IMR-90 (cell line): ENCODE measurements around the gene NPS. TPM values are rescaled to one million over a fixed set of nuclear protein-coding genes. Genes with fewer than 3 reads are reported as not detected.

Source experiments
- ATAC-seq: fragments of 200-7000 bp; cut with Tn5 transposase; 2 replicates; pipeline ENCODE4 v1.9.1; 2020; ENCODE audit warnings: low read depth, mild to moderate bottlenecking, moderate library complexity
- BruUV-seq: library from RNA; stranded (reverse); fragments of 400-500 nt; replicated peaks from 2 replicates; lab custom pipeline; 2021; lab: Mats Ljungman, UMichigan
- CTCF ChIA-PET: fragments of 300-600 bp; formaldehyde crosslinking; extraction: SDS; loops from one replicate; lab custom pipeline; 2021; ENCODE audit warnings: antibody characterized with exemption; lab: Yijun Ruan, JAX
- POLR2A ChIA-PET: fragments of 300-600 bp; sonication (Branson Sonifier 250); formaldehyde crosslinking; loops from one replicate; lab custom pipeline; 2022; ENCODE audit warnings: antibody characterized with exemption; ENCODE audit not compliant: unreplicated experiment; lab: Charles Lee
- DNase-seq: peaks from one replicate; pipeline ENCODE4 v3.0.0; 2013
- H2AFZ ChIP-seq: replicated peaks from 2 replicates; pipeline ENCODE3; 2013; ENCODE audit warnings: low read length, mild to moderate bottlenecking; ENCODE audit not compliant: poor library complexity
- H2AK5ac ChIP-seq: 2 replicates; pipeline ENCODE4 v1.6.1; 2013; ENCODE audit warnings: low read depth, low read length, inconsistent platforms
- H2AK9ac ChIP-seq: replicated peaks from 2 replicates; pipeline ENCODE3; 2013; ENCODE audit warnings: mild to moderate bottlenecking, low read depth, low read length, moderate library complexity; ENCODE audit not compliant: poor library complexity
- H2BK120ac ChIP-seq: 2 replicates; pipeline ENCODE4 v1.6.1; 2013; ENCODE audit warnings: low read depth, low read length, inconsistent platforms
- H2BK15ac ChIP-seq: 3 replicates; pipeline ENCODE4 v1.6.1; 2013; ENCODE audit warnings: low read depth, low read length, inconsistent platforms
- H2BK20ac ChIP-seq: 2 replicates; pipeline ENCODE4 v1.6.1; 2013; ENCODE audit warnings: low read depth, mild to moderate bottlenecking, inconsistent platforms, low read length, moderate library complexity
- H2BK5ac ChIP-seq: 2 replicates; pipeline ENCODE4 v1.6.1; 2013; ENCODE audit warnings: mild to moderate bottlenecking, low read depth, low read length, inconsistent platforms; ENCODE audit not compliant: poor library complexity, severe bottlenecking
- H3K14ac ChIP-seq: replicated peaks from 2 replicates; pipeline ENCODE4 v1.6.1; 2013; ENCODE audit warnings: low read depth, low read length, inconsistent platforms
- H3K18ac ChIP-seq: 2 replicates; pipeline ENCODE4 v1.6.1; 2013; ENCODE audit warnings: low read depth, low read length, control low read depth
- H3K23ac ChIP-seq: 2 replicates; pipeline ENCODE4 v1.6.1; 2013; ENCODE audit warnings: low read depth, low read length, inconsistent platforms
- H3K27ac ChIP-seq: 2 replicates; pipeline ENCODE4 v1.5.1; 2013; ENCODE audit warnings: mild to moderate bottlenecking, control low read depth, low read length; ENCODE audit not compliant: insufficient read depth
- H3K27me3 ChIP-seq: 2 replicates; pipeline ENCODE4 v1.6.1; 2013; ENCODE audit warnings: low read length; ENCODE audit not compliant: control insufficient read depth, insufficient read depth
- H3K36me3 ChIP-seq: 2 replicates; pipeline ENCODE4 v1.6.1; 2013; ENCODE audit warnings: low read length, mixed read lengths; ENCODE audit not compliant: control insufficient read depth, insufficient read depth
- H3K4ac ChIP-seq: 2 replicates; pipeline ENCODE4 v1.6.1; 2013; ENCODE audit warnings: low read depth, low read length, inconsistent platforms
- H3K4me1 ChIP-seq: 2 replicates; pipeline ENCODE4 v1.6.1; 2013; ENCODE audit warnings: low read length, mixed read lengths; ENCODE audit not compliant: control insufficient read depth, insufficient read depth
- H3K4me2 ChIP-seq: 2 replicates; pipeline ENCODE4 v1.6.1; 2013; ENCODE audit warnings: low read depth, mild to moderate bottlenecking, control low read depth, low read length, moderate library complexity
- H3K4me3 ChIP-seq: 2 replicates; pipeline ENCODE4 v1.5.1; 2013; ENCODE audit warnings: low read depth, mild to moderate bottlenecking, control low read depth, low read length, moderate library complexity; ENCODE audit not compliant: insufficient read depth
- H3K56ac ChIP-seq: 2 replicates; pipeline ENCODE4 v1.6.1; 2013; ENCODE audit warnings: low read length, inconsistent platforms; ENCODE audit not compliant: insufficient read depth; ENCODE audit errors: extremely low read depth
- H3K79me1 ChIP-seq, 2 experiments: 2 replicates each; pipeline ENCODE4 v1.6.1; 2013; ENCODE audit warnings: low read length in 2 of 2, inconsistent platforms in 1 of 2, low read depth in 1 of 2
- H3K9ac ChIP-seq: 2 replicates; pipeline ENCODE4 v1.6.1; 2013; ENCODE audit warnings: low read depth, low read length, control low read depth
- H3K9me1 ChIP-seq: 2 replicates; pipeline ENCODE4 v1.6.1; 2013; ENCODE audit warnings: low read length, inconsistent platforms; ENCODE audit not compliant: insufficient read depth
- H3K9me3 ChIP-seq: 2 replicates; pipeline ENCODE4 v1.6.1; 2013; ENCODE audit warnings: low read length; ENCODE audit not compliant: control insufficient read depth, insufficient read depth
- H4K20me1 ChIP-seq: 2 replicates; pipeline ENCODE4 v1.6.1; 2013; ENCODE audit warnings: low read length, inconsistent platforms; ENCODE audit not compliant: insufficient read depth
- H4K5ac ChIP-seq: 2 replicates; pipeline ENCODE4 v1.6.1; 2013; ENCODE audit warnings: mild to moderate bottlenecking, low read depth, low read length, control low read depth
- H4K8ac ChIP-seq, 2 experiments: 2 replicates each; pipeline ENCODE4 v1.6.1; 2013; ENCODE audit warnings: low read depth in 2 of 2, low read length in 2 of 2, control low read depth in 1 of 2, inconsistent platforms in 1 of 2
- H4K91ac ChIP-seq: 2 replicates; pipeline ENCODE4 v1.6.1; 2013; ENCODE audit warnings: low read depth, low read length, inconsistent platforms; ENCODE audit not compliant: insufficient read depth
- BHLHE40 ChIP-seq: fragments of 150-350 bp; IDR thresholded peaks from 2 replicates; pipeline ENCODE4 v1.6.1; 2016; ENCODE audit warnings: mild to moderate bottlenecking, low read depth, low read length
- CEBPB ChIP-seq: IDR thresholded peaks from 2 replicates; pipeline ENCODE4 v1.6.1; 2012; ENCODE audit warnings: low read depth, low read length, improper control_type of control experiment
- CHD1 ChIP-seq: IDR thresholded peaks from 2 replicates; pipeline ENCODE4 v1.6.1; 2012; ENCODE audit warnings: low read depth, low read length, improper control_type of control experiment
- FOS ChIP-seq: fragments of 150-350 bp; IDR thresholded peaks from 2 replicates; pipeline ENCODE4 v1.6.1; 2016; ENCODE audit warnings: low read depth, low read length
- MAFK ChIP-seq: IDR thresholded peaks from 2 replicates; pipeline ENCODE4 v1.6.1; 2012; ENCODE audit warnings: low read depth, low read length, improper control_type of control experiment
- MAZ ChIP-seq: IDR thresholded peaks from 2 replicates; pipeline ENCODE4 v1.6.1; 2012; ENCODE audit warnings: low read depth, mild to moderate bottlenecking, low read length, improper control_type of control experiment, moderate library complexity, borderline replicate concordance
- MXI1 ChIP-seq: IDR thresholded peaks from 2 replicates; pipeline ENCODE4 v1.6.1; 2012; ENCODE audit warnings: low read depth, mild to moderate bottlenecking, low read length, moderate library complexity, borderline replicate concordance
- NFE2L2 ChIP-seq: fragments of 150-350 bp; IDR thresholded peaks from 2 replicates; pipeline ENCODE4 v1.6.1; 2016; ENCODE audit warnings: low read depth, mild to moderate bottlenecking, low read length
- POLR2A ChIP-seq: IDR thresholded peaks from 2 replicates; pipeline ENCODE4 v1.6.1; 2012; ENCODE audit warnings: mild to moderate bottlenecking, low read depth, low read length
- RAD21 ChIP-seq: IDR thresholded peaks from 2 replicates; pipeline ENCODE4 v1.6.1; 2012; ENCODE audit warnings: low read length, improper control_type of control experiment
- RCOR1 ChIP-seq: IDR thresholded peaks from 2 replicates; pipeline ENCODE4 v1.6.1; 2012; ENCODE audit warnings: mild to moderate bottlenecking, low read length, improper control_type of control experiment; ENCODE audit not compliant: insufficient replicate concordance
- RFX5 ChIP-seq: IDR thresholded peaks from 2 replicates; pipeline ENCODE4 v1.8.0; 2012; ENCODE audit warnings: low read depth, mild to moderate bottlenecking, low read length, moderate library complexity
- SMC3 ChIP-seq: fragments of 150-350 bp; IDR thresholded peaks from 2 replicates; pipeline ENCODE4 v1.6.1; 2016; ENCODE audit warnings: low read depth, mild to moderate bottlenecking, antibody characterized with exemption, low read length, moderate library complexity
- WGBS, 2 experiments: methylation state at CpG; one replicate each; pipeline versions ENCODE4 v1.1.5 to v1.1.7; 2013; ENCODE audit warnings: missing lambda C conversion rate in 2 of 2; ENCODE audit not compliant: insufficient read length in 1 of 2; ENCODE audit errors: extremely low coverage in 2 of 2; 5-methylcytosine and 5-hydroxymethylcytosine counted together
- dilution Hi-C: fragments of 300-500 bp; cut with HindIII; formaldehyde crosslinking; loops from one replicate; pipeline ENCODE4 v1.14.3; 2018; ENCODE audit warnings: low sequenced_read_pairs; ENCODE audit not compliant: unreplicated experiment
- in situ Hi-C: fragments of 300-500 bp; cut with MboI; formaldehyde crosslinking; loops from 3 replicates; pipeline ENCODE4 v1.14.3; 2019; ENCODE audit warnings: low sequenced_read_pairs, inconsistent platforms, mixed read lengths
- intact Hi-C: fragments of 100-400 bp; cut with micrococcal nuclease; formaldehyde crosslinking; loops from 2 replicates; pipeline ENCODE4 v1.10.0; 2022
- polyA plus RNA-seq, 3 experiments: library from polyadenylated mRNA; depleted of rRNA; stranded (reverse); fragments of >200 nt; gene quantifications; 2 replicates each; pipeline ENCODE4 v1.2.3, GENCODE V29; 2012; ENCODE audit warnings: low replicate concordance in 1 of 3
- total RNA-seq: library from RNA; depleted of rRNA; stranded (reverse); fragments of >200 nt; gene quantifications from 2 replicates; pipeline ENCODE4 v1.2.3, GENCODE V29; 2012
- TF ChIP-seq, protein P1 (sequence below): fragments of 150-350 bp; IDR thresholded peaks from 2 replicates; pipeline ENCODE4 v1.6.1; 2016; ENCODE audit warnings: low read depth, mild to moderate bottlenecking, low read length, moderate library complexity, borderline replicate concordance
- TF ChIP-seq, protein P2 (sequence below): conservative IDR thresholded peaks from 2 replicates; pipeline ENCODE4 v1.5.1; 2012; ENCODE audit warnings: mild to moderate bottlenecking, low read depth, low read length, improper control_type of control experiment
- TF ChIP-seq, protein P3 (sequence below): fragments of 150-350 bp; IDR thresholded peaks from 2 replicates; pipeline ENCODE4 v1.6.1; 2017; ENCODE audit warnings: mild to moderate bottlenecking, antibody characterized with exemption, low read length, low read depth

Gene NPS
- total and polyA plus RNA-seq, 2 of the 4 experiments (the other 2 are of a cell fraction) = not detected

DNA sequence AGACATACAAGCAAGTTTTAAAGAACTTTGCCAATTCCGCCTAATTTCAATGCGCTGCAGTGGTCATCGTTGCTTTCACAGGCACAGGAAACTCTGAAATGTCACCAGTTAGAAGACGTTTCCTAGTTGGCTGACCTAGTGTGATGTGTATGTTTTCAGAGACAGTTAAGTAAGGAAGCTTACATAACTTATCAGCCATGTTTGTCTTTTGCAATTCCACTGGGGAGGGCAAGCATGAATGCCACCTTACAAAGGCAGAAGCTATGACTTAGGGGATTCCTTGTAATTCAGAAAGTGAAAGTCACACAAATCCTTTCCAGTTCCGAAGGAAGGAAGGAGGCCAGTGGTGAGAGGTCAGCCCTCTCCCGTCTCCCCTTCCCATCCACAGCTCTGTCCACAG is 15.0 kb upstream of the NPS start:
- POLR2A ChIA-PET = no interaction called here
- DNase-seq (no peak), ATAC-seq (no peak)
- in situ Hi-C loops (no loop called here), dilution Hi-C loops (no loop called here), intact Hi-C loops (loop anchor here (1.0 kb wide), 1 partner anchor 31 kb away; no protein-coding TSS in a partner anchor)
- Histone ChIP-seq H2AFZ (no peak overlapping the region), H2BK120ac (no peak overlapping the region), H3K23ac (no peak overlapping the region), H2BK20ac (no peak overlapping the region), H3K79me1 (no peaks in the 10 kb centered on the region), H3K4me3 (no peak overlapping the region), H2AK5ac (no peak overlapping the region), H3K4ac (no peak overlapping the region), H3K27me3 (no peaks in the 10 kb centered on the region), H3K18ac (no peak overlapping the region), H3K9ac (no peak overlapping the region), H2BK15ac (no peak overlapping the region), H3K56ac (no peak overlapping the region), H3K4me2 (no peak overlapping the region), H2AK9ac (no peak overlapping the region), H3K9me1 (no peaks in the 10 kb centered on the region), H3K36me3 (no peaks in the 10 kb centered on the region), H3K14ac (no peak overlapping the region), H4K91ac (no peak overlapping the region), H4K20me1 (no peaks in the 10 kb centered on the region), H3K27ac (no peak overlapping the region), H3K9me3 (peaks cover 14% of the 10 kb centered on the region), H4K5ac (no peak overlapping the region), H3K4me1 (no peaks in the 10 kb centered on the region), H2BK5ac (no peak overlapping the region), H4K8ac (no peak overlapping the region)
- no peak for TF ChIP-seq SMC3
- no peak for TF ChIP-seq POLR2A
- TF ChIP-seq CHD1 = no peak
- TF ChIP-seq RFX5 = no peak
- TF ChIP-seq, protein P1, sequence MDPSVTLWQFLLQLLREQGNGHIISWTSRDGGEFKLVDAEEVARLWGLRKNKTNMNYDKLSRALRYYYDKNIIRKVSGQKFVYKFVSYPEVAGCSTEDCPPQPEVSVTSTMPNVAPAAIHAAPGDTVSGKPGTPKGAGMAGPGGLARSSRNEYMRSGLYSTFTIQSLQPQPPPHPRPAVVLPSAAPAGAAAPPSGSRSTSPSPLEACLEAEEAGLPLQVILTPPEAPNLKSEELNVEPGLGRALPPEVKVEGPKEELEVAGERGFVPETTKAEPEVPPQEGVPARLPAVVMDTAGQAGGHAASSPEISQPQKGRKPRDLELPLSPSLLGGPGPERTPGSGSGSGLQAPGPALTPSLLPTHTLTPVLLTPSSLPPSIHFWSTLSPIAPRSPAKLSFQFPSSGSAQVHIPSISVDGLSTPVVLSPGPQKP = no peak
- TF ChIP-seq, protein P2, sequence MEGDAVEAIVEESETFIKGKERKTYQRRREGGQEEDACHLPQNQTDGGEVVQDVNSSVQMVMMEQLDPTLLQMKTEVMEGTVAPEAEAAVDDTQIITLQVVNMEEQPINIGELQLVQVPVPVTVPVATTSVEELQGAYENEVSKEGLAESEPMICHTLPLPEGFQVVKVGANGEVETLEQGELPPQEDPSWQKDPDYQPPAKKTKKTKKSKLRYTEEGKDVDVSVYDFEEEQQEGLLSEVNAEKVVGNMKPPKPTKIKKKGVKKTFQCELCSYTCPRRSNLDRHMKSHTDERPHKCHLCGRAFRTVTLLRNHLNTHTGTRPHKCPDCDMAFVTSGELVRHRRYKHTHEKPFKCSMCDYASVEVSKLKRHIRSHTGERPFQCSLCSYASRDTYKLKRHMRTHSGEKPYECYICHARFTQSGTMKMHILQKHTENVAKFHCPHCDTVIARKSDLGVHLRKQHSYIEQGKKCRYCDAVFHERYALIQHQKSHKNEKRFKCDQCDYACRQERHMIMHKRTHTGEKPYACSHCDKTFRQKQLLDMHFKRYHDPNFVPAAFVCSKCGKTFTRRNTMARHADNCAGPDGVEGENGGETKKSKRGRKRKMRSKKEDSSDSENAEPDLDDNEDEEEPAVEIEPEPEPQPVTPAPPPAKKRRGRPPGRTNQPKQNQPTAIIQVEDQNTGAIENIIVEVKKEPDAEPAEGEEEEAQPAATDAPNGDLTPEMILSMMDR = no peak
- TF ChIP-seq RAD21 = no peak
- no peak for TF ChIP-seq RCOR1
- TF ChIP-seq NFE2L2 = no peak
- TF ChIP-seq MAFK = no peak
- no peak for TF ChIP-seq MAZ
- no peak for TF ChIP-seq BHLHE40
- no peak for TF ChIP-seq FOS
- no peak for TF ChIP-seq CEBPB
- TF ChIP-seq, protein P3, sequence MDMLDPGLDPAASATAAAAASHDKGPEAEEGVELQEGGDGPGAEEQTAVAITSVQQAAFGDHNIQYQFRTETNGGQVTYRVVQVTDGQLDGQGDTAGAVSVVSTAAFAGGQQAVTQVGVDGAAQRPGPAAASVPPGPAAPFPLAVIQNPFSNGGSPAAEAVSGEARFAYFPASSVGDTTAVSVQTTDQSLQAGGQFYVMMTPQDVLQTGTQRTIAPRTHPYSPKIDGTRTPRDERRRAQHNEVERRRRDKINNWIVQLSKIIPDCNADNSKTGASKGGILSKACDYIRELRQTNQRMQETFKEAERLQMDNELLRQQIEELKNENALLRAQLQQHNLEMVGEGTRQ = no peak
- TF ChIP-seq MXI1 = no peak
- no TSS peak for BruUV-seq
- CTCF ChIA-PET = no interaction called here
- 70% methylated on average over 3 of the region's 6 CpGs; no CpG with 5 or more reads in 1 of the 2 experiments for WGBS, 2 experiments
